Fibroblast of the aortic adventitia (primary cell): ENCODE data around the gene ZBTB17. TPM values are rescaled to one million over a fixed set of nuclear protein-coding genes. Genes with fewer than 3 reads are reported as not detected.

Experiments
- DNase-seq: peaks from one replicate; pipeline ENCODE4 v3.0.0-alpha.2; 2010; ENCODE audit warnings: low read depth
- H3K4me3 ChIP-seq: 2 replicates; pipeline ENCODE4 v1.5.1; 2011; ENCODE audit warnings: low read depth, mild to moderate bottlenecking, control low read depth, low read length, moderate library complexity
- CTCF ChIP-seq: IDR thresholded peaks from 2 replicates; pipeline ENCODE4 v1.5.1; 2011; ENCODE audit warnings: mild to moderate bottlenecking, low read length, control low read depth, inconsistent platforms; ENCODE audit not compliant: insufficient read depth
- total RNA-seq: library from RNA; depleted of rRNA; stranded (reverse); fragments of >200 nt; gene quantifications from 2 replicates; pipeline ENCODE4 v1.2.3, GENCODE V29; 2012; ENCODE audit warnings: low replicate concordance

The ZBTB17 gene
- total RNA-seq, 1 donor: 21.7 TPM

GRCh38 chr1:16018749-16019643 lies 43.1 kb upstream of the ZBTB17 start:
- DNase-seq: no peak
- TF ChIP-seq CTCF: no peak
- H3K4me3 ChIP-seq: no peak overlapping the region

- peak overlapping the region; percentile 60 for H3K4me3 ChIP-seq
- DNase-seq: no peak
- no peak for TF ChIP-seq CTCF
Observed at GRCh38 chr1:16018308-16018707, 42.4 kb upstream of the ZBTB17 start.

- TF ChIP-seq CTCF: no peak
- H3K4me3 ChIP-seq: peak within 1 kb of the TSS; percentile 60
- DNase-seq: peak; percentile 96
Observed at GRCh38 chr1:16017461-16018303, 41.8 kb upstream of the ZBTB17 start, which contains the start of gene HSPB7. HSPB7 (minus strand) TSS chr1:16018043; CDS start chr1:16017963, 80 bp downstream.

GRCh38 chr1:16017076-16017460 lies 41.2 kb upstream of the ZBTB17 start:
- DNase-seq: no peak
- TF ChIP-seq CTCF: no peak
- peak overlapping the region; percentile 60 for H3K4me3 ChIP-seq

- no peak for DNase-seq
- no peak for TF ChIP-seq CTCF
- H3K4me3 ChIP-seq: peak overlapping the region; percentile 60
Observed at GRCh38 chr1:16015960-16016901, 40.3 kb upstream of the ZBTB17 start.

GRCh38 chr1:16015491-16015890 lies 39.6 kb upstream of the ZBTB17 start:
- no peak for TF ChIP-seq CTCF
- no peak overlapping the region for H3K4me3 ChIP-seq
- no peak for DNase-seq
